IMR-90 (cell line): ENCODE results near the gene DNAJC4. TPM values are rescaled to one million over a fixed set of nuclear protein-coding genes. Genes with fewer than 3 reads are reported as not detected.

Experiments used
- ATAC-seq: fragments of 200-7000 bp; cut with Tn5 transposase; 2 replicates; pipeline ENCODE4 v1.9.1; 2020; ENCODE audit warnings: low read depth, mild to moderate bottlenecking, moderate library complexity
- BruUV-seq: library from RNA; stranded (reverse); fragments of 400-500 nt; replicated peaks from 2 replicates; lab custom pipeline; 2021; lab: Mats Ljungman, UMichigan
- CTCF ChIA-PET: fragments of 300-600 bp; formaldehyde crosslinking; extraction: SDS; loops from one replicate; lab custom pipeline; 2021; ENCODE audit warnings: antibody characterized with exemption; lab: Yijun Ruan, JAX
- POLR2A ChIA-PET: fragments of 300-600 bp; sonication (Branson Sonifier 250); formaldehyde crosslinking; loops from one replicate; lab custom pipeline; 2022; ENCODE audit warnings: antibody characterized with exemption; ENCODE audit not compliant: unreplicated experiment; lab: Charles Lee
- DNase-seq: peaks from one replicate; pipeline ENCODE4 v3.0.0; 2013
- H2AFZ ChIP-seq: replicated peaks from 2 replicates; pipeline ENCODE3; 2013; ENCODE audit warnings: low read length, mild to moderate bottlenecking; ENCODE audit not compliant: poor library complexity
- H2AK5ac ChIP-seq: 2 replicates; pipeline ENCODE4 v1.6.1; 2013; ENCODE audit warnings: low read depth, low read length, inconsistent platforms
- H2AK9ac ChIP-seq: replicated peaks from 2 replicates; pipeline ENCODE3; 2013; ENCODE audit warnings: mild to moderate bottlenecking, low read depth, low read length, moderate library complexity; ENCODE audit not compliant: poor library complexity
- H2BK120ac ChIP-seq: 2 replicates; pipeline ENCODE4 v1.6.1; 2013; ENCODE audit warnings: low read depth, low read length, inconsistent platforms
- H2BK15ac ChIP-seq: 3 replicates; pipeline ENCODE4 v1.6.1; 2013; ENCODE audit warnings: low read depth, low read length, inconsistent platforms
- H2BK20ac ChIP-seq: 2 replicates; pipeline ENCODE4 v1.6.1; 2013; ENCODE audit warnings: low read depth, mild to moderate bottlenecking, inconsistent platforms, low read length, moderate library complexity
- H2BK5ac ChIP-seq: 2 replicates; pipeline ENCODE4 v1.6.1; 2013; ENCODE audit warnings: mild to moderate bottlenecking, low read depth, low read length, inconsistent platforms; ENCODE audit not compliant: poor library complexity, severe bottlenecking
- H3K14ac ChIP-seq: replicated peaks from 2 replicates; pipeline ENCODE4 v1.6.1; 2013; ENCODE audit warnings: low read depth, low read length, inconsistent platforms
- H3K18ac ChIP-seq: 2 replicates; pipeline ENCODE4 v1.6.1; 2013; ENCODE audit warnings: low read depth, low read length, control low read depth
- H3K23ac ChIP-seq: 2 replicates; pipeline ENCODE4 v1.6.1; 2013; ENCODE audit warnings: low read depth, low read length, inconsistent platforms
- H3K27ac ChIP-seq: 2 replicates; pipeline ENCODE4 v1.5.1; 2013; ENCODE audit warnings: mild to moderate bottlenecking, control low read depth, low read length; ENCODE audit not compliant: insufficient read depth
- H3K27me3 ChIP-seq: 2 replicates; pipeline ENCODE4 v1.6.1; 2013; ENCODE audit warnings: low read length; ENCODE audit not compliant: control insufficient read depth, insufficient read depth
- H3K36me3 ChIP-seq: 2 replicates; pipeline ENCODE4 v1.6.1; 2013; ENCODE audit warnings: low read length, mixed read lengths; ENCODE audit not compliant: control insufficient read depth, insufficient read depth
- H3K4ac ChIP-seq: 2 replicates; pipeline ENCODE4 v1.6.1; 2013; ENCODE audit warnings: low read depth, low read length, inconsistent platforms
- H3K4me1 ChIP-seq: 2 replicates; pipeline ENCODE4 v1.6.1; 2013; ENCODE audit warnings: low read length, mixed read lengths; ENCODE audit not compliant: control insufficient read depth, insufficient read depth
- H3K4me2 ChIP-seq: 2 replicates; pipeline ENCODE4 v1.6.1; 2013; ENCODE audit warnings: low read depth, mild to moderate bottlenecking, control low read depth, low read length, moderate library complexity
- H3K4me3 ChIP-seq: 2 replicates; pipeline ENCODE4 v1.5.1; 2013; ENCODE audit warnings: low read depth, mild to moderate bottlenecking, control low read depth, low read length, moderate library complexity; ENCODE audit not compliant: insufficient read depth
- H3K56ac ChIP-seq: 2 replicates; pipeline ENCODE4 v1.6.1; 2013; ENCODE audit warnings: low read length, inconsistent platforms; ENCODE audit not compliant: insufficient read depth; ENCODE audit errors: extremely low read depth
- H3K79me1 ChIP-seq, 2 experiments: 2 replicates each; pipeline ENCODE4 v1.6.1; 2013; ENCODE audit warnings: low read length in 2 of 2, inconsistent platforms in 1 of 2, low read depth in 1 of 2
- H3K9ac ChIP-seq: 2 replicates; pipeline ENCODE4 v1.6.1; 2013; ENCODE audit warnings: low read depth, low read length, control low read depth
- H3K9me1 ChIP-seq: 2 replicates; pipeline ENCODE4 v1.6.1; 2013; ENCODE audit warnings: low read length, inconsistent platforms; ENCODE audit not compliant: insufficient read depth
- H3K9me3 ChIP-seq: 2 replicates; pipeline ENCODE4 v1.6.1; 2013; ENCODE audit warnings: low read length; ENCODE audit not compliant: control insufficient read depth, insufficient read depth
- H4K20me1 ChIP-seq: 2 replicates; pipeline ENCODE4 v1.6.1; 2013; ENCODE audit warnings: low read length, inconsistent platforms; ENCODE audit not compliant: insufficient read depth
- H4K5ac ChIP-seq: 2 replicates; pipeline ENCODE4 v1.6.1; 2013; ENCODE audit warnings: mild to moderate bottlenecking, low read depth, low read length, control low read depth
- H4K8ac ChIP-seq, 2 experiments: 2 replicates each; pipeline ENCODE4 v1.6.1; 2013; ENCODE audit warnings: low read depth in 2 of 2, low read length in 2 of 2, control low read depth in 1 of 2, inconsistent platforms in 1 of 2
- H4K91ac ChIP-seq: 2 replicates; pipeline ENCODE4 v1.6.1; 2013; ENCODE audit warnings: low read depth, low read length, inconsistent platforms; ENCODE audit not compliant: insufficient read depth
- POLR2A ChIP-seq: IDR thresholded peaks from 2 replicates; pipeline ENCODE4 v1.6.1; 2012; ENCODE audit warnings: mild to moderate bottlenecking, low read depth, low read length
- RAD21 ChIP-seq: IDR thresholded peaks from 2 replicates; pipeline ENCODE4 v1.6.1; 2012; ENCODE audit warnings: low read length, improper control_type of control experiment
- WGBS, 2 experiments: methylation state at CpG; one replicate each; pipeline versions ENCODE4 v1.1.5 to v1.1.7; 2013; ENCODE audit warnings: missing lambda C conversion rate in 2 of 2; ENCODE audit not compliant: insufficient read length in 1 of 2; ENCODE audit errors: extremely low coverage in 2 of 2; 5-methylcytosine and 5-hydroxymethylcytosine counted together
- dilution Hi-C: fragments of 300-500 bp; cut with HindIII; formaldehyde crosslinking; loops from one replicate; pipeline ENCODE4 v1.14.3; 2018; ENCODE audit warnings: low sequenced_read_pairs; ENCODE audit not compliant: unreplicated experiment
- in situ Hi-C: fragments of 300-500 bp; cut with MboI; formaldehyde crosslinking; loops from 3 replicates; pipeline ENCODE4 v1.14.3; 2019; ENCODE audit warnings: low sequenced_read_pairs, inconsistent platforms, mixed read lengths
- intact Hi-C: fragments of 100-400 bp; cut with micrococcal nuclease; formaldehyde crosslinking; loops from 2 replicates; pipeline ENCODE4 v1.10.0; 2022
- polyA plus RNA-seq, 3 experiments: library from polyadenylated mRNA; depleted of rRNA; stranded (reverse); fragments of >200 nt; gene quantifications; 2 replicates each; pipeline ENCODE4 v1.2.3, GENCODE V29; 2012; ENCODE audit warnings: low replicate concordance in 1 of 3
- total RNA-seq: library from RNA; depleted of rRNA; stranded (reverse); fragments of >200 nt; gene quantifications from 2 replicates; pipeline ENCODE4 v1.2.3, GENCODE V29; 2012

Gene DNAJC4
- total and polyA plus RNA-seq, 2 of the 4 experiments (the other 2 are of a cell fraction) = 2.2 to 22.8 TPM

DNA sequence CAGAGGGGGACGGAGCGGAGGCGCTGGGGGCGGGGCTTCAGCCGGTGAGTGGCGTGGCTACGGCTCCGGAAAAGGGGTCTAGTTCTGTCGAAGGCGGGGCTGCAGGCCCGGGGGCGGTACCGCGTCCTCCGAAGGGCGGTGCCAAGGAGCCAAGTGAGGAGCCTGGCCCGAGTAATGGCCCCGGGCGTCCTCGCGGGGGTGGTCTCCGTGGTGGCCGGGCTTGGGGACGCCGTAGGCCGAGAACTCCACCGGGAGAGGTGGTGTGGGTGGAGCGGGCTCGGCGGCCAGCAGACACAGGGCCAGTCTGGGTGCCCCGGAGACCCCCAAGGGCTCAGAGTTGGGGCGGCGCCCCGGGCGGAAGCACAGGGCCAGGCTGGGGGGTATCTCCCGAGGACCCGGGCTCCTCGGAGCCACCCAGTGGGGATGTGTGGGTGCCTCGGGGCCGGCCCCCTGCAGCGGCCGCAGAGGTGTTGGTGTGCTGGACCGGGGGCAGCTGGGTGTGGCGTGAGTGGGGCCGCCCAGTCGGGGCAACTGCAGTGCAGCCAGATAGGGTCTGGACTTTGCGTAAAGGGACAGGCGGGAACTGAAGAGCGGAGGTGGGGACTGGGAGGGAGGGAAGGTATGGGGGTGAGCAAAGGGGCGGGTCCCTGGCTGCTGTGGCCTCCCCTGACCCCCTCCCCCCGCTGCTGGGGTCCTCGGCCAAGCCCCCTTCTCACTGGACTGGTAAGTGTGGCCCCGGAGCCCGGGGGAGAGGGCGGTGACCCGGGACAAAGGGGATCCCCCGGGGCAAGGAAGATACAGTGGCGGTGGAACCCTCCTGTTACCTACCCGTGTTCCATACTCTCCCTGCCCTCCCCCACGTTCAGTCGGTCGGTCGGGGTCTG lies 11.4 kb downstream of the DNAJC4 start:
- Histone ChIP-seq H2BK120ac (peak overlapping the region; percentile 2; the same call in 1 of the 2 replicates), H3K4me2 (peak overlapping the region; percentile 97), H4K5ac (no peak overlapping the region; the same call in 1 of the 2 replicates), H3K4me1 (peaks cover 13% of the 10 kb centered on the region), H2BK15ac (no peak overlapping the region), H4K8ac (peak overlapping the region; percentile 56 to 59; a peak in 2 of 4 replicates), H3K23ac (peak overlapping the region; percentile 33; the same call in 1 of the 2 replicates), H3K56ac (0 out of 2 replicates have a peak overlapping the region, but pooled peaks have one; percentile 35), H2AK9ac (peak overlapping the region; percentile 98), H4K91ac (peak overlapping the region; percentile 82), H3K4ac (peak overlapping the region; percentile 77), H3K14ac (peak overlapping the region; percentile 91), H2BK5ac (peak overlapping the region; percentile 79), H3K9ac (peak overlapping the region; percentile 56), H2AK5ac (peak overlapping the region; percentile 63), H4K20me1 (peaks cover 22% of the 10 kb centered on the region), H2BK20ac (no peak overlapping the region), H3K18ac (no peak overlapping the region), H3K4me3 (peak overlapping the region; percentile 85), H3K9me1 (peaks cover 14% of the 10 kb centered on the region), H3K36me3 (peaks cover 27% of the 10 kb centered on the region), H3K79me1 (peaks cover 18 to 36% of the 10 kb centered on the region in 2 experiments; a peak in 3 of 4 replicates), H3K9me3 (no peaks in the 10 kb centered on the region), H3K27me3 (no peaks in the 10 kb centered on the region), H2AFZ (peak overlapping the region; percentile 85), H3K27ac (peak overlapping the region; percentile 84)
- ChIA-PET CTCF (interaction anchor here (0.6 to 2.5 kb wide), 3 partner anchors 37 to 881 kb away, joined by 3 to 8 read pairs (median 5); no protein-coding TSS in a partner anchor), POLR2A (interaction anchor here (0.6 to 1.1 kb wide), 2 partner anchors 37 to 56 kb away, joined by 3 to 24 read pairs; no protein-coding TSS in a partner anchor)
- in situ Hi-C loops (no loop called here), intact Hi-C loops (loop anchor here (2.0 kb wide), 1 partner anchor 55 kb away; the partner anchor contains the start of gene STIP1), dilution Hi-C loops (no loop called here)
- peak; percentile 3 for ATAC-seq
- WGBS, 2 experiments = 0% methylated on average over 27 of the region's 63 CpGs; no CpG with 5 or more reads in 1 of the 2 experiments
- no TSS peak for BruUV-seq
- no peak for DNase-seq
- TF ChIP-seq POLR2A (0 out of 2 replicates have a peak, but pooled peaks have one; percentile 2), RAD21 (no peak)
